Suppressor macrophage treated with lipopolysaccharide for 1 hour (primary cell): ENCODE data around the gene DMBX1.

Experiments used
- DNase-seq, 3 donors: peaks; one replicate each; pipeline ENCODE4 v3.0.0-alpha.2; 2020 to 2022

Gene DMBX1

GRCh38 chr1:46489638-46490405 is at the start of gene DMBX1:
TSS of gene DMBX1 (plus strand) at chr1:46489836. CDS start at chr1:46507011, 17,175 bp downstream.
- DNase-seq: peak; percentile 44 to 80 (median 56)

GRCh38 chr1:46440478-46440877 is 49.2 kb upstream of the DMBX1 start:
- no peak for DNase-seq

- DNase-seq: peak; percentile 72 to 82 (median 78)
Measured at GRCh38 chr1:46442317-46443161, 47.1 kb upstream of the DMBX1 start.

- no peak for DNase-seq
Measured at GRCh38 chr1:46444466-46444865, 45.2 kb upstream of the DMBX1 start.

GRCh38 chr1:46445773-46446256 is 43.8 kb upstream of the DMBX1 start:
- DNase-seq: no peak

GRCh38 chr1:46446646-46447498 is 42.8 kb upstream of the DMBX1 start:
- peak; percentile 81 to 90 (median 86) for DNase-seq

- no peak for DNase-seq
Measured at GRCh38 chr1:46447499-46448108, 42.0 kb upstream of the DMBX1 start.

GRCh38 chr1:46448109-46448911 is 41.3 kb upstream of the DMBX1 start:
- peak in 1 of 3 donors; percentile 41 for DNase-seq

GRCh38 chr1:46449223-46450159 is 40.1 kb upstream of the DMBX1 start:
- peak; percentile 32 to 45 (median 32) for DNase-seq

GRCh38 chr1:46450160-46450517 is 39.5 kb upstream of the DMBX1 start:
- no peak for DNase-seq

- DNase-seq: no peak
Measured at GRCh38 chr1:46451948-46452930, 37.4 kb upstream of the DMBX1 start.

GRCh38 chr1:46452931-46453325 is 36.7 kb upstream of the DMBX1 start:
- DNase-seq: no peak

- no peak for DNase-seq
Measured at GRCh38 chr1:46453449-46453848, 36.2 kb upstream of the DMBX1 start.

- no peak for DNase-seq
Measured at GRCh38 chr1:46455951-46456350, 33.7 kb upstream of the DMBX1 start.

- DNase-seq: no peak
Measured at GRCh38 chr1:46456411-46456963, 33.1 kb upstream of the DMBX1 start.

GRCh38 chr1:46457178-46457577 is 32.5 kb upstream of the DMBX1 start:
- no peak for DNase-seq

GRCh38 chr1:46458190-46458589 is 31.4 kb upstream of the DMBX1 start:
- no peak for DNase-seq

GRCh38 chr1:46458846-46459245 is 30.8 kb upstream of the DMBX1 start:
- no peak for DNase-seq

- DNase-seq: no peak
Measured at GRCh38 chr1:46459315-46459714, 30.3 kb upstream of the DMBX1 start.
